Stimulated activated CD8-positive, alpha-beta memory T cell treated with anti-CD3 and anti-CD28 coated beads, Interleukin-12 subunit alpha, Interleukin-12 subunit beta, amount 100 ng/mL, for 1 hour (primary cell): ENCODE data around the gene GTPBP4.
"Not testable (repeated sequence)": the region's sequence is repeated elsewhere in the genome, so short reads cannot be mapped to it uniquely, and the experiment has no call there.

Source experiments
- DNase-seq: peaks from one replicate; pipeline ENCODE4 v3.0.0-alpha.2; 2020; ENCODE audit warnings: low read depth

Gene GTPBP4

GRCh38 chr10:1057106-1057657, 68.9 kb downstream of the GTPBP4 start:
- no peak for DNase-seq

- no peak for DNase-seq
Observed at GRCh38 chr10:1058017-1058416, 69.8 kb downstream of the GTPBP4 start.

- DNase-seq = no peak
Observed at GRCh38 chr10:1059902-1060301, 71.7 kb downstream of the GTPBP4 start.

GRCh38 chr10:1061930-1062774, 73.9 kb downstream of the GTPBP4 start:
- DNase-seq = no peak

- DNase-seq = no peak
Observed at GRCh38 chr10:1063232-1063865, 75.1 kb downstream of the GTPBP4 start.

- no peak for DNase-seq
Observed at GRCh38 chr10:1064964-1065247, 76.7 kb downstream of the GTPBP4 start.

GRCh38 chr10:1066734-1067133, 78.5 kb downstream of the GTPBP4 start:
- DNase-seq = not testable (repeated sequence)

GRCh38 chr10:1068380-1069361, 80.4 kb downstream of the GTPBP4 start:
- DNase-seq = no peak
